Frontal cortex (tissue), 4 donors: ENCODE data around the gene GIGYF1. TPM values are rescaled to one million over a fixed set of nuclear protein-coding genes. Genes with fewer than 3 reads are reported as not detected.
"Not testable (repeated sequence)": the region's sequence is repeated elsewhere in the genome, so short reads cannot be mapped to it uniquely, and the experiment has no call there.

Source experiments
- DNase-seq, 2 donors: peaks; one replicate each; pipeline ENCODE4 v3.0.0; 2012; ENCODE audit warnings: low spot score in 2 of 2
- FAIRE-seq: peaks from 2 replicates; lab custom pipeline; 2012; peaks lifted over from hg19 to GRCh38; lab: Jason Lieb, UNC
- total RNA-seq: library from RNA; depleted of rRNA; stranded (reverse); fragments of >200 nt; gene quantifications from one replicate; pipeline ENCODE4 v1.2.3, GENCODE V29; 2014
- donor health status: control.
- donor health status: control.
- donor health status: control.

Gene GIGYF1
- total RNA-seq, 1 donor from 2014 or later, result 15.1 TPM

- DNase-seq (no peak), FAIRE-seq (no peak)
Observed at GRCh38 chr7:100714725-100715124, 20.7 kb upstream of the GIGYF1 start.

- DNase-seq (no peak), FAIRE-seq (no peak)
Observed at GRCh38 chr7:100711369-100711768, 17.3 kb upstream of the GIGYF1 start.

DNA sequence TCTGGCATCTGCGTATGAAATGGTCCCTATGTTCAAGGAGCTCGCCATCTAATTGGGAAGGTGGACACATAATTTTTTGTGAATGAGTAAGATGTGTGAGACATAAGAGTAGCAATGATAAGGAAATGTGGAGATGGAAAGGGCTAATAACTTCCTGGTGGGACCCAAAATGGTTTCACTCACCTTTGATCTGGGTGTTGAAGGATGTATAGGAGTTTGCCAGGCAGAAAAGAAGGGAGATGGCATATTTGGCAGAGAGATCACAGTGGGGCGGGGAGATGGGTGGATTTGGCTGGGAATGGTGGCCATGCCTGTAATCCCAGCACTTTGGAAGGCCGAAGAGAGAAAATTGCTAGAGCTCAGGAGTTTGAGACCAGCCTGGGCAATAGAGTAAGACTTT is 16.4 kb upstream of the GIGYF1 start:
- no peak for FAIRE-seq
- no peak for DNase-seq

- DNase-seq (no peak), FAIRE-seq (no peak)
Observed at GRCh38 chr7:100708395-100708794, 14.3 kb upstream of the GIGYF1 start.

- FAIRE-seq (no peak), DNase-seq (no peak)
Observed at GRCh38 chr7:100706672-100707311, 12.7 kb upstream of the GIGYF1 start.

DNA sequence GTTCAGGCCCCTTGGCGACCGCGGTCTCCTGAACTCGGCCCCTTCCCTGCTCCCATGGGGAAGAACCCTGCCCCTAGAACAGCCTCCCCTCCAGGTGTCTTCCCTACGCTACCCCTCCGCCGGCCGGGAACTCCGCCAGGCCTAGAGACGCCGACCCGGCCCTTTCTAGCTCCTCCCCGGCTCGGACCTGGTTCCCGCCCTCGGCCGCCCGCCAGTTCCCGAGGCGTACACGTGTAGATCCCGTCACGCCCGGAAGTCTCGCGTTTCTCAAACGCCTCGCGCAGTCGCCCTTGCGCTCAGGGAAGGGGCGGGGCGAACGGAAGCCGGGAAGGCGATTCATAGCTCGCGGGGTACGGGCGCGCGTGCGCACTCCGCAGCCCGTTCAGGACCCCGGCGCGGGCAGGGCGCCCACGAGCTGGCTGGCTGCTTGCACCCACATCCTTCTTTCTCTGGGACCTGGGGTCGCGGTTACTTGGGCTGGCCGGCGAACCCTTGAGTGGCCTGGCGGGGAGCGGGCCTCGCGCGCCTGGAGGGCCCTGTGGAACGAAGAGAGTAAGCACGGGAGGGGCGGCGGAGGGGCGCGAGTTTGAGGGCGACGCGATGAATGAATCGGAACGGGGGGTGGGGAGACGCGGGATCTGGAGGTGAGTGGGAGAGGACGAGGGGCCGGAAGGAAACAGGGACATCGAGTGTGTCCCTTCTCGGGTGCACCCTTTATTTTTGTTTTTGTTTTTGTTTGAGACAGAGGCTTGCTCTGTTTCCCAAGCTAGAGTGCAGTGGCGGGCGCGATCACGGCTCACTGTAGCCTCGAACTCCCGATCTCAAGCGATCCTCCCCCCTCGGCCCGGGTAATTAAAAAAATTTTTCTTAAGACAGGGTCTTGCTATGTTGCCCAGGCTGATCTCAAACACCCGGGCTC is 12.0 kb upstream of the GIGYF1 start, which contains the start of gene POP7:
POP7 (plus strand) TSS at position 369 of the 919 bp plus-strand sequence. CDS start 710 bp downstream, outside the sequence.
- no peak for FAIRE-seq
- peak; percentile 94 to 98 for DNase-seq

GRCh38 chr7:100705320-100705752 is 11.3 kb upstream of the GIGYF1 start:
- peak; percentile 72 to 81 for DNase-seq
- no peak for FAIRE-seq

GRCh38 chr7:100701089-100701488 is 7.0 kb upstream of the GIGYF1 start:
- not testable (repeated sequence) for FAIRE-seq

DNA sequence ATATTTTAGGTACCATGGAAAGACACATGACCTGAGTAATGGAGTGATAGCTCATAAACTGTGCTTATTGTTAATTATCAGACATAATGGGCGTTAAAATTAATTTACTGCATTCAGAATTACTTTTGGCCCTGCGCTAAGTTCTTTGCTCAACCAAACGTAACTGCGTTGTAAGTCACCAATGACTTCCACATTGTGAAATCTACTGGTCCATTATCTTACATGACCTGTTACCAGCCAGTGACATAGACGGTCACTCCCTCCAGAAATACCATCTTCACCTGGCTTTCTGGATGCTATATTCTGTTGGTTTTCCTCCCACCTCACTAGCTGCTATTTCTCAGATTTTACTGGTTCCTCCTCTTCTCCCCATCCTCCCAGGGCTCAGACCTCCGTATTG is 5.0 kb upstream of the GIGYF1 start:
- FAIRE-seq (no peak), DNase-seq (no peak)

More at GRCh38 chr7:100701089-100701488, 7.0 kb upstream of the GIGYF1 start:
- DNase-seq, result not testable (repeated sequence)

DNA sequence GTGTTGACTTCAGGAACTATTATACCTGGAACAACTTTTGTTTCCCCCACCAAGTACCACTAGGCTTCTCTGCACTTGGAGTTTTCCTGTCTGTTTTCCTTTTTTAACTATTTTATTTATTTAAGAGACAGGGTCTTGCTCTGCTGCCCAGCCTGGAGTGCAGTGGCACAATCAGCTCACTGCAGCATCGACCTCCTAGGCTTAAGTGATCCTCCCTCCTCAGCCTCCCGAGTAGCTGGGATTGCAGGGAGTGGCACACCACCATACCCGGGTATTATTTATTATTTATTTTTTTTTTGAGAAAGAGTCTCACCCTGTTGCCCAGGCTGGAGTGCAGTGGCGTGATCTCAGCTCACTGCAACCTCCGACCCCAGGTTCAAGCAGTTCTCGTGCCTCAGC is 2.1 kb upstream of the GIGYF1 start:
- DNase-seq (no peak), FAIRE-seq (no peak)

GRCh38 chr7:100693312-100694097 is 545 bp downstream of the GIGYF1 start:
- DNase-seq, result peak; percentile 21 to 34
- FAIRE-seq, result no peak

- FAIRE-seq (no peak), DNase-seq (no peak)
Observed at GRCh38 chr7:100692578-100692961, 1.5 kb downstream of the GIGYF1 start.

DNA sequence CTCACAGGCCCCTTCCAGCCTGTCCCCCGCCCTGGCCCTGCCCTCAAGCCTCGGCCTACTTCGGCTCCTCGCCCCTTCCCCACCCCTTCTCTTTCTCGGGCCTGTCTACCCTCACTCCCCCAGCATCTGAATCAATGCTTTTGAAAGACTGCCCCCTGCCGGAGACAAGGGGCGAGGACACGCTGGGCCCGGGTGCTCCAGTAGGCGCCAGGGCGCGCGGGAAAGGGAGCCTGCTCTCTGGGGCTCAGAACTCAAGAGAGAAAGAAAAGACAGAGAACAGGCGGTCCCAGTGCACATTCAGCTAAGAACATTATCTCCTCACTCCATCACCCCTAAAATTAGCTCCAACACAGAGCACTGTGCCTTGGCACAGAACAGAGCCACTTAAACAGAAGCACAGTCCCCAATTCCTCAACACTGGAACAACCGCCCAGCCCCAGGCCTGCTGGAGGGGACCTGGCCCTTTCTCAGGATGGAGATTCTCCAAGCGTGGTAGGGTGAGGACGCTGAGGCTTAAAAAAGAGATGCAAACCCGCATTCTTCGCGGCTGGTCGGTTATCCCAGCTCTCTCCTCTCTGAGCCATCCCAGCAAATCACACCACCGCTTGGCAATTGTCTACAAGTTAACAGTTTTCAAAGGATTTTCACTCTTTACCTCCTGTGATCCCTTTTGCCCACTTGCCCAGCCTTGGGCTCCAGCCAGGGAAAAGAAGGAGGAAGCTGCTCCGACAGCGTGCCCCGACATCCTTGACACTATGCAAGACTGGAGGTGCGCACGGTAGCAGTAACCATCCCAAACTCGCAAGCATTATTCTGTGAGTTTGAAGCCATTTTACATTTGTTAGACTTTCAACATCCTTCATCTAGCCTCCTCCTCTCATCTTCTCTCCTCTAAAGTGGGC is 2.1 kb downstream of the GIGYF1 start:
- FAIRE-seq, result no peak
- peak; percentile 80 to 87 for DNase-seq

GRCh38 chr7:100689230-100690135 is 4.6 kb downstream of the GIGYF1 start:
- FAIRE-seq (no peak), DNase-seq (no peak)

GRCh38 chr7:100688326-100688860 is 5.7 kb downstream of the GIGYF1 start:
- DNase-seq (no peak), FAIRE-seq (no peak)

DNA sequence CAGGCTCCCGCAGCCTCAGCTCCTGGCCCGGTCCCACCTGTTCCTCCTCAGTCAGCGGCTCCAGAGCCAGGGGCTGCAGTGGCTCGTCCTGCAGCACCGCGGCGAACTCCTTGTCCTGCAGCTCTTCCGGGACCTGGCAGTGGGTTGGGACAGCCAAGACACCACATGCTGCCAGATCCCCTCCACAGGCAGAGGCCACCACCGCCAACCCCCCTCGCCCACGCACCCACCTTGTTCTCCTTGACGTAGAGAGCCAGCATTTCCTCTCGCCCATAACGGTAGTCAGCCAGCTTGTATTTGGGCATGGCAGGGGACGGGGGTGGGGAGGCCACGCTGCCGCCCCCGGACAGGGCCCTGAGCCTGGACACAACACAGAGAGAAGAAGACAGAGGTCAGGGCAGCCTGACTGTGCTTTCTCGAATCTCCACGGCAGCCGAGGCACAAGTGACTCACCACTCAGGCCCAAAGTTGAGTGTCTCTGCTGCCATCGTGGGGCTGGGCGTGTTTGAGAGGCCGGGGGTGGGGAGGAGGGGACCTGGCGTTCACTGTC is 6.2 kb downstream of the GIGYF1 start:
- DNase-seq (no peak), FAIRE-seq (no peak)

DNA sequence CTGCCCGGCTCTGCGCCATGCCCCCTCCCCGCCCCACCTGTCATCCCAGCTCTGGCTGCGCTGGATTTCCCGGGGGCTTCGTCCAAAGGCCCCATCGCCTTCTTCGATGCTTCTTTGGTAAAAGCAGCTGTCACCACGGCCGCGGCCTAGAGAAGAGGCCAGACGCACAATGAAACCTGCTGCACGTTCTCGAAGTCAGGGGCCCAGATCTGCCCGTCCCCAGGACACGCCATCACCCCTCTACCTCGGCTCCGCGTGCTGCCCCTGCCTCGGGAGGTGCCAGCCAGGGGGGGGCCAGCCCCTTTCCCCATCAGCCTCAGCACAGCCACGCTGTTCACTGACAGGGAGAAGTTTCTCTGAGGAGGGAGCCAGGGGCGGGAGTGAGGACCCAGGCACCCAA is 6.8 kb downstream of the GIGYF1 start:
- no peak for FAIRE-seq

DNA sequence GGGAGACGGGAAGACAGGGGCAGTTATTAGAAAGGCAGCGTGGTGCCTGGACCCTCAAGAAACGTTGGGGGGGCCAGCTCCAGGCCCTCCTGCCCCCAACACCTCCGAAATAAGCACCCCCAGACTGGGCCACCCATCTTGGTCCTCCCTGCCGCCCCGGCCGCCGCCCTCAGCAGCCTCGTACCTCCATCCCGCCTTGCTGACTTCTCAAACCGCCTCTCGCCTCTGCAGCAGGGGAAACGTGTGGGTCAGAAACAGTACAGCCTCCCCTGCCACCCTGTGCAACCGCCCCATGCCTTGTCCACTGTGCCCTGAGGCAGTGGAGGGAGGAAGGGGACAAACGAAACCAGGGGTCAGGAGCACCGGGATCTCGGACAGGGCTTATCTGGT is 7.2 kb downstream of the GIGYF1 start:
- FAIRE-seq, result no peak
- no peak for DNase-seq

More for the DNA sequence above, 6.8 kb downstream of the GIGYF1 start:
- DNase-seq, result no peak
